SK-N-SH treated with all-trans-retinoic acid at 6 μM for 48 hours (cell line): Measurements from ENCODE around the gene RGS7.

Experiments
- ARNTL ChIP-seq: fragments of 450-650 bp; formaldehyde crosslinking; IDR thresholded peaks from 2 replicates; pipeline ENCODE4 v1.5.0; 2020; ENCODE audit warnings: low read depth, mild to moderate bottlenecking, moderate library complexity, borderline replicate concordance
- GLIS3 ChIP-seq: fragments of 250-450 bp; sonication (Bioruptor Pico); IDR thresholded peaks from 2 replicates; pipeline ENCODE4 v1.5.0; 2020; ENCODE audit warnings: mild to moderate bottlenecking, moderate library complexity
- PATZ1 ChIP-seq: fragments of 250-450 bp; sonication (Bioruptor Pico); IDR thresholded peaks from 2 replicates; pipeline ENCODE4 v1.8.0; 2020; ENCODE audit warnings: mild to moderate bottlenecking, moderate library complexity, borderline replicate concordance
- RARB ChIP-seq: fragments of 250-450 bp; sonication (Bioruptor Pico); IDR thresholded peaks from 2 replicates; pipeline ENCODE4 v1.8.0; 2021; ENCODE audit warnings: mild to moderate bottlenecking, moderate library complexity
- ZFP30 ChIP-seq: fragments of 450-650 bp; formaldehyde crosslinking; IDR thresholded peaks from 2 replicates; pipeline ENCODE4 v1.5.0; 2022; ENCODE audit warnings: mild to moderate bottlenecking, moderate library complexity

GRCh38 chr1:241351841-241352240 lies 5.2 kb downstream of the RGS7 start:
- TF ChIP-seq RARB (CRISPR knock-in tag) (no peak), GLIS3 (CRISPR knock-in tag) (no peak), ARNTL (CRISPR knock-in tag) (no peak), PATZ1 (no peak), ZFP30 (CRISPR knock-in tag) (no peak)
